Suprapubic skin (tissue), 4 donors: ENCODE results near the gene TOMM6. TPM values are rescaled to one million over a fixed set of nuclear protein-coding genes. Genes with fewer than 3 reads are reported as not detected.
"Not testable (repeated sequence)": the region's sequence is repeated elsewhere in the genome, so short reads cannot be mapped to it uniquely, and the experiment has no call there.

Source experiments
- DNase-seq, 2 donors: peaks; one replicate each; pipeline ENCODE4 v3.0.0-alpha.2; 2019; ENCODE audit warnings: low spot score in 2 of 2
- H3K27ac ChIP-seq: fragments of 200-600 bp; sonication (generic); one replicate; pipeline ENCODE4 v1.5.1; 2019
- H3K27me3 ChIP-seq: fragments of 200-600 bp; sonication (generic); one replicate; pipeline ENCODE4 v1.5.1; 2019
- H3K36me3 ChIP-seq: fragments of 200-600 bp; sonication (generic); one replicate; pipeline ENCODE4 v1.5.1; 2019
- H3K4me1 ChIP-seq: fragments of 200-600 bp; sonication (generic); one replicate; pipeline ENCODE4 v1.5.1; 2019
- H3K4me3 ChIP-seq: fragments of 200-600 bp; sonication (generic); one replicate; pipeline ENCODE4 v1.5.1; 2019; ENCODE audit warnings: mild to moderate bottlenecking
- H3K9me3 ChIP-seq: fragments of 200-600 bp; sonication (generic); one replicate; pipeline ENCODE4 v1.5.1; 2019
- EP300 ChIP-seq: sonication (generic); formaldehyde crosslinking; IDR thresholded peaks from one replicate; pipeline ENCODE4 v1.6.1; 2017; ENCODE audit warnings: antibody characterized with exemption
- POLR2A ChIP-seq, 2 donors: fragments of 450-650 bp; IDR thresholded peaks; one replicate each; pipeline ENCODE4 v1.6.1; 2017; ENCODE audit warnings: antibody characterized with exemption in 2 of 2, mild to moderate bottlenecking in 2 of 2, moderate library complexity in 2 of 2
- POLR2AphosphoS5 ChIP-seq, 3 donors: sonication (generic); formaldehyde crosslinking; IDR thresholded peaks; one replicate each; pipeline ENCODE4 v1.6.1; 2017; ENCODE audit warnings: antibody characterized with exemption in 3 of 3
- WGBS: methylation state at CpG from one replicate; pipeline ENCODE4 v1.1.5; 2018; 5-methylcytosine and 5-hydroxymethylcytosine counted together
- total RNA-seq, 4 donors: library from RNA; depleted of rRNA; stranded (reverse); fragments of >200 nt; gene quantifications; one replicate each; pipeline ENCODE4 v1.1.0, GENCODE V29; 2016
- TF ChIP-seq, protein P1 (sequence below), 2 donors: fragments of 200-600 bp in 1 of 2; fragments of 450-650 bp in 1 of 2; sonication (generic) in 1 of 2; IDR thresholded peaks; one replicate each; pipeline ENCODE4 v1.5.1; 2016 to 2019; ENCODE audit warnings: antibody characterized with exemption in 2 of 2, mild to moderate bottlenecking in 1 of 2, moderate library complexity in 1 of 2

The TOMM6 gene
- total RNA-seq, 4 donors from 2014 or later = 50.2 to 165 (median 136) TPM

DNA sequence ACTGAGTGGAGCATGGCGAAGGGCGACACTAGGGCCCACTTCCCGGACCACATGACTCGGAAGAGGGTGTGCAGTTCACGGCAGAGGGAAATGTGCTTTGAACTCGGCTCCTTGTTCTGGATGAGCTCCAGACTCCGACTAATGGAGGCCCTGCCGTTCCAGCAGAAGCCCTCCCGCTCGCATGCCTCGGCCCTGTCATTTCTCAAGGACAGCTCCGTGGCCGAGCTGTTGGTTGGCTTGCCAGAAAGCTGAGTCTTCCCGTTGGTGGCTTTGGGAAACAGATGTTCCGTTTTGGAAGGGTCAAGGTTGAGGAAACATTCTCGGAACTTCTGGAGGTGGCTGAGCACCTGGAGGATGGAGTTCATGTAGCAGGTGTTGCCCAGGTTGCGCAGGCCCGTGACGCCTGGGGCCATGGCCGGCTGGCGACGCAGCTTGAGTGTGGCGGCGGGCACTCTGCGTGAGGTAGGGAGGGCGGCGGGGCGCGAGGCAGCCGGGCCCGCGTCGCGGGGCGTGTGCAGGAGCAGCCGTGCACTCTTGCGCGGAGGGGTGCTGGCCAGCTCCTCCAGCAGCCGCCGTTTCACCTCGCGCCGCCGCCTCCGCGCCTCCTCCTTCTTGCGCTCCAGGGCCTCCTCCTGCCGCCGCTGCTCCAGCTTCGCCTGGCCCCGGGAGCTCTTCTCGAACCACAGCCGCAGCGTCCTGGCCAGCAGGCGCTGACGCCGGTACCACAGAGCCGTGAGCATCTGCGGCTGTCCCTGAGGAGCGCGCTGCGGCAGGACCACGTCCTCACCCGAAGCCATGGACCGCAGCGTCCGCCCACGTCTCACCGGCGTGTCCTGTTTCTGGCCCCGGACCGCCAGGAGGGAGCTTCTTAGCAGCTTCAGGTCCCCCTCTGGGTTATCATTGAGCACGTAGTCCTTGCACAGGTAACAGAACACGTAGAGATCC is 18.6 kb downstream of the TOMM6 start:
- H3K27me3 ChIP-seq = no peaks in the 10 kb centered on the region
- no peak overlapping the region for H3K27ac ChIP-seq
- TF ChIP-seq POLR2AphosphoS5 (IDR thresholded peaks at IDR 0.05) (no peak), POLR2A (IDR thresholded peaks at IDR 0.05) (no peak), EP300 (no peak)
- TF ChIP-seq, protein P1, sequence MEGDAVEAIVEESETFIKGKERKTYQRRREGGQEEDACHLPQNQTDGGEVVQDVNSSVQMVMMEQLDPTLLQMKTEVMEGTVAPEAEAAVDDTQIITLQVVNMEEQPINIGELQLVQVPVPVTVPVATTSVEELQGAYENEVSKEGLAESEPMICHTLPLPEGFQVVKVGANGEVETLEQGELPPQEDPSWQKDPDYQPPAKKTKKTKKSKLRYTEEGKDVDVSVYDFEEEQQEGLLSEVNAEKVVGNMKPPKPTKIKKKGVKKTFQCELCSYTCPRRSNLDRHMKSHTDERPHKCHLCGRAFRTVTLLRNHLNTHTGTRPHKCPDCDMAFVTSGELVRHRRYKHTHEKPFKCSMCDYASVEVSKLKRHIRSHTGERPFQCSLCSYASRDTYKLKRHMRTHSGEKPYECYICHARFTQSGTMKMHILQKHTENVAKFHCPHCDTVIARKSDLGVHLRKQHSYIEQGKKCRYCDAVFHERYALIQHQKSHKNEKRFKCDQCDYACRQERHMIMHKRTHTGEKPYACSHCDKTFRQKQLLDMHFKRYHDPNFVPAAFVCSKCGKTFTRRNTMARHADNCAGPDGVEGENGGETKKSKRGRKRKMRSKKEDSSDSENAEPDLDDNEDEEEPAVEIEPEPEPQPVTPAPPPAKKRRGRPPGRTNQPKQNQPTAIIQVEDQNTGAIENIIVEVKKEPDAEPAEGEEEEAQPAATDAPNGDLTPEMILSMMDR (IDR thresholded peaks at IDR 0.05) = no peak
- H3K4me1 ChIP-seq = no peaks in the 10 kb centered on the region
- H3K4me3 ChIP-seq = no peak overlapping the region
- H3K9me3 ChIP-seq = no peaks in the 10 kb centered on the region
- DNase-seq = no peak
- H3K36me3 ChIP-seq = peaks cover 14% of the 10 kb centered on the region
- WGBS = 95% methylated on average over 68 of the region's 74 CpGs

DNA sequence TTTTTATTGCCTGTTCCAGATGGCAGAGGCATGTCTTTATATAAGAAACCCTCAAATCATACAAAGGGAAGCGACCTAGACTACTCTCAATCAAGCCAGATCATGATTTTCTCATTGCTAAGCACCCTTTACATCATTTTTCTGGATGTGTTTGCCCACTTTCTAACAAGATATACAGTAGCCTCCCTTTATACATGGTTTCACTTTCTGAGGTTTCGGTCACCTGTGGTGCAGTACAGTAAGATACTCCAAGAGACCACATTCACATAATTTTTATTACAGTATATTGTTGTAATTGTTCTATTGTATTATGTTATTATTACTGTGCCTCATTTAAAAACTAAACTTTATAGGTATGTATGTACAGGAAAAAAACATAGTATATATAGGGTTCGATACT is 23.6 kb downstream of the TOMM6 start:
- Histone ChIP-seq H3K4me1 (no peaks in the 10 kb centered on the region), H3K27ac (no peak overlapping the region), H3K9me3 (no peaks in the 10 kb centered on the region), H3K27me3 (no peaks in the 10 kb centered on the region), H3K4me3 (no peak overlapping the region), H3K36me3 (peaks cover 4% of the 10 kb centered on the region)
- TF ChIP-seq POLR2A (IDR thresholded peaks at IDR 0.05) (no peak), POLR2AphosphoS5 (IDR thresholded peaks at IDR 0.05) (no peak), EP300 (no peak)
- TF ChIP-seq, protein P1 (IDR thresholded peaks at IDR 0.05) = no peak
- WGBS = 89% methylated on average over 3 of the region's 3 CpGs
- DNase-seq = no peak

DNA sequence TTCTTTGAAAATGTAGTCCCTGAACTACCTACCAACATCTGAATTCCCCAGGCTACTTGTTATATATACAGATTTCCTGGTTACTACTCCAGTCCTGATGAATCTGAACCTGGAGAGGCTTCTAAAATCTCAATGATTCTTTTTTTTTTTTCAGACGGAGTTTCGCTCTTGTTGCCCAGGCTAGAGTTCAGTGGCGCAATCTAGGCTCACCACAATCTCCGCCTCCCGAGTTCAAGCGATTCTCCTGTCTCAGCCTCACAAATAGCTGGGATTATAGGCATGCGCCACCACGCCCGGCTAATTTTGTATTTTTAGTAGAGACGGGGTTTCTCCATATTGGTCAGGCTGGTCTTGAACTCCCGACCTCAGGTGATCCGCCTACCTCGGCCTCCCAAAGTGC is 24.5 kb downstream of the TOMM6 start:
- not testable (repeated sequence) for H3K36me3 ChIP-seq, DNase-seq, H3K27ac ChIP-seq, H3K27me3 ChIP-seq, H3K9me3 ChIP-seq, H3K4me1 ChIP-seq, H3K4me3 ChIP-seq
- 92% methylated on average over 13 of the region's 13 CpGs for WGBS

DNA sequence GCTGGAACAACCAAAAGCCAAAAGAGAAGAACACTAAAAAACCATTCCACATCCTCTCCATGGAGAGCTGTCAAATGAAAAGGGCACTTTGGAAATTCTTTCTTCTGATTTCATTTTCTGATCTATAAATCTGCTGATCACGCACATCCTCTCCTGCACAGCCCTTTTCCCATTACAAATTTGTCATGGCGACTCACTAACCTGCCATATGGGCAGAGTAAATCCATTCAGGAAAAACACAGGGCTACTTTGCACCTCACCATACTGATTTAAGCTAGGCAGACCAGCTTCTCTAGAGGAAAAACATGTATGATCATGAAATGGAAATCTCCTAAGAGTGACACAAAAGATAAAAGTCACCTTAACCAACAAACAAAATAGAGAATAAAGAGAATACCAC is 26.0 kb downstream of the TOMM6 start:
- Histone ChIP-seq H3K27me3 (no peaks in the 10 kb centered on the region), H3K9me3 (no peaks in the 10 kb centered on the region), H3K27ac (no peak overlapping the region), H3K4me3 (no peak overlapping the region), H3K36me3 (no peaks in the 10 kb centered on the region), H3K4me1 (no peaks in the 10 kb centered on the region)
- no peak for DNase-seq
- 84% methylated on average over 2 of the region's 2 CpGs for WGBS
- TF ChIP-seq, protein P1 (IDR thresholded peaks at IDR 0.05) = no peak
- no peak for TF ChIP-seq POLR2A (IDR thresholded peaks at IDR 0.05)
- no peak for TF ChIP-seq EP300
- TF ChIP-seq POLR2AphosphoS5 (IDR thresholded peaks at IDR 0.05) = no peak

DNA sequence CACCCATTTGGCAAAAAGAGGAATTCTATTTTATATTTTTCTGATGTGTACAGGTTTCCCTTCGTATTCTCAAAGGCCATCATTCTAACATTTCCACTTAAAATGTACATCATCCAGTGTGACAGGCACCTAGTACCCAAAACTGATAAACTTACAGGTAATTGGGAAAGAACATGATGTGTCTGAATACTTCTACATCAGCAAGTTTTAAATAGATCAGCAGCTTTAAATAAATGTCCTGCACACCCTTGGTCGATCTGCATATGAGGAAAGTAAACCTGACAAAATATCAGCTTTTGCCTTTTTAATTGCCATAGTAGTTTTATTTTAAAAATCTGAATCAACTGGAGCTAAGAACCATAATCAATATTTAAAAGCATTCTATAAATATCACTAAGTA is 26.5 kb downstream of the TOMM6 start:
- DNase-seq = no peak
- WGBS = 86% methylated on average over 2 of the region's 2 CpGs
- H3K4me3 ChIP-seq = no peak overlapping the region
- no peak overlapping the region for H3K27ac ChIP-seq
- TF ChIP-seq, protein P1 (IDR thresholded peaks at IDR 0.05) = no peak
- TF ChIP-seq POLR2A (IDR thresholded peaks at IDR 0.05) (no peak), POLR2AphosphoS5 (IDR thresholded peaks at IDR 0.05) (no peak), EP300 (no peak)
- no peaks in the 10 kb centered on the region for H3K36me3 ChIP-seq
- H3K9me3 ChIP-seq = no peaks in the 10 kb centered on the region
- no peaks in the 10 kb centered on the region for H3K4me1 ChIP-seq
- H3K27me3 ChIP-seq = no peaks in the 10 kb centered on the region
